Measurements from ENCODE around the gene MYRF.

MYRF gene

GRCh38 chr11:61763930-61764605 lies 11.6 kb downstream of the MYRF start:
- no peaks in the 10 kb centered on the region for H3K4me1 ChIP-seq (ENCODE audit: control insufficient read depth in 1 of 2, insufficient read depth in 2 of 2, low read length in 2 of 2)
- no peaks in the 10 kb centered on the region for H3K27me3 ChIP-seq (ENCODE audit: low read depth, low read length)
- no peak overlapping the region for H3K27ac ChIP-seq (ENCODE audit: low read length)
- no peak overlapping the region for H3K4me3 ChIP-seq (ENCODE audit: low read depth in 1 of 2, low read length in 2 of 2)
- H3K36me3 ChIP-seq (ENCODE audit: control insufficient read depth in 1 of 2, insufficient read depth in 2 of 2, low read length in 2 of 2): no peaks in the 10 kb centered on the region
- H3K9me3 ChIP-seq (ENCODE audit: control insufficient read depth in 1 of 2, low read length in 2 of 2): no peaks in the 10 kb centered on the region

- H3K4me1 ChIP-seq (ENCODE audit: control insufficient read depth in 1 of 2, insufficient read depth in 2 of 2, low read length in 2 of 2): no peaks in the 10 kb centered on the region
- H3K27ac ChIP-seq (ENCODE audit: low read length): no peak overlapping the region
- H3K9me3 ChIP-seq (ENCODE audit: control insufficient read depth in 1 of 2, low read length in 2 of 2): no peaks in the 10 kb centered on the region
- no peaks in the 10 kb centered on the region for H3K36me3 ChIP-seq (ENCODE audit: control insufficient read depth in 1 of 2, insufficient read depth in 2 of 2, low read length in 2 of 2)
- H3K4me3 ChIP-seq (ENCODE audit: low read depth in 1 of 2, low read length in 2 of 2): no peak overlapping the region
- no peaks in the 10 kb centered on the region for H3K27me3 ChIP-seq (ENCODE audit: low read depth, low read length)
These were observed 12.3 kb downstream of the MYRF start for GRCh38 chr11:61764606-61765260.

- H3K27ac ChIP-seq (ENCODE audit: low read length): no peak overlapping the region
- H3K36me3 ChIP-seq (ENCODE audit: control insufficient read depth in 1 of 2, insufficient read depth in 2 of 2, low read length in 2 of 2): no peaks in the 10 kb centered on the region
- no peak overlapping the region for H3K4me3 ChIP-seq (ENCODE audit: low read depth in 1 of 2, low read length in 2 of 2)
These were observed 13.3 kb downstream of the MYRF start for GRCh38 chr11:61765550-61766253.

GRCh38 chr11:61766353-61766841 lies 14.0 kb downstream of the MYRF start:
- H3K36me3 ChIP-seq (ENCODE audit: control insufficient read depth in 1 of 2, insufficient read depth in 2 of 2, low read length in 2 of 2): no peaks in the 10 kb centered on the region
- no peak overlapping the region for H3K27ac ChIP-seq (ENCODE audit: low read length)
- no peaks in the 10 kb centered on the region for H3K27me3 ChIP-seq (ENCODE audit: low read depth, low read length)
- no peak overlapping the region for H3K4me3 ChIP-seq (ENCODE audit: low read depth in 1 of 2, low read length in 2 of 2)
- no peaks in the 10 kb centered on the region for H3K4me1 ChIP-seq (ENCODE audit: control insufficient read depth in 1 of 2, insufficient read depth in 2 of 2, low read length in 2 of 2)
- H3K9me3 ChIP-seq (ENCODE audit: control insufficient read depth in 1 of 2, low read length in 2 of 2): no peaks in the 10 kb centered on the region

More at GRCh38 chr11:61765550-61766253, 13.3 kb downstream of the MYRF start:
- Histone ChIP-seq H3K9me3 (ENCODE audit: control insufficient read depth in 1 of 2, low read length in 2 of 2) (no peaks in the 10 kb centered on the region), H3K4me1 (ENCODE audit: control insufficient read depth in 1 of 2, insufficient read depth in 2 of 2, low read length in 2 of 2) (no peaks in the 10 kb centered on the region), H3K27me3 (ENCODE audit: low read depth, low read length) (no peaks in the 10 kb centered on the region)

GRCh38 chr11:61768376-61769076 lies 16.1 kb downstream of the MYRF start:
- H3K27me3 ChIP-seq (ENCODE audit: low read depth, low read length): no peaks in the 10 kb centered on the region
- no peaks in the 10 kb centered on the region for H3K36me3 ChIP-seq (ENCODE audit: control insufficient read depth in 1 of 2, insufficient read depth in 2 of 2, low read length in 2 of 2)
- no peak overlapping the region for H3K4me3 ChIP-seq (ENCODE audit: low read depth in 1 of 2, low read length in 2 of 2)
- no peaks in the 10 kb centered on the region for H3K4me1 ChIP-seq (ENCODE audit: control insufficient read depth in 1 of 2, insufficient read depth in 2 of 2, low read length in 2 of 2)
- no peak overlapping the region for H3K27ac ChIP-seq (ENCODE audit: low read length)
- H3K9me3 ChIP-seq (ENCODE audit: control insufficient read depth in 1 of 2, low read length in 2 of 2): no peaks in the 10 kb centered on the region

GRCh38 chr11:61769169-61769920 lies 16.9 kb downstream of the MYRF start:
- no peaks in the 10 kb centered on the region for H3K4me1 ChIP-seq (ENCODE audit: control insufficient read depth in 1 of 2, insufficient read depth in 2 of 2, low read length in 2 of 2)
- no peaks in the 10 kb centered on the region for H3K9me3 ChIP-seq (ENCODE audit: control insufficient read depth in 1 of 2, low read length in 2 of 2)
- H3K36me3 ChIP-seq (ENCODE audit: control insufficient read depth in 1 of 2, insufficient read depth in 2 of 2, low read length in 2 of 2): no peaks in the 10 kb centered on the region
- no peaks in the 10 kb centered on the region for H3K27me3 ChIP-seq (ENCODE audit: low read depth, low read length)
- H3K27ac ChIP-seq (ENCODE audit: low read length): no peak overlapping the region
- no peak overlapping the region for H3K4me3 ChIP-seq (ENCODE audit: low read depth in 1 of 2, low read length in 2 of 2)

- H3K4me1 ChIP-seq (ENCODE audit: control insufficient read depth in 1 of 2, insufficient read depth in 2 of 2, low read length in 2 of 2): no peaks in the 10 kb centered on the region
- H3K4me3 ChIP-seq (ENCODE audit: low read depth in 1 of 2, low read length in 2 of 2): no peak overlapping the region
- H3K9me3 ChIP-seq (ENCODE audit: control insufficient read depth in 1 of 2, low read length in 2 of 2): no peaks in the 10 kb centered on the region
- no peaks in the 10 kb centered on the region for H3K36me3 ChIP-seq (ENCODE audit: control insufficient read depth in 1 of 2, insufficient read depth in 2 of 2, low read length in 2 of 2)
- no peaks in the 10 kb centered on the region for H3K27me3 ChIP-seq (ENCODE audit: low read depth, low read length)
- no peak overlapping the region for H3K27ac ChIP-seq (ENCODE audit: low read length)
These were observed 17.7 kb downstream of the MYRF start for GRCh38 chr11:61769946-61770683.

- H3K27me3 ChIP-seq (ENCODE audit: low read depth, low read length): no peaks in the 10 kb centered on the region
- H3K4me1 ChIP-seq (ENCODE audit: control insufficient read depth in 1 of 2, insufficient read depth in 2 of 2, low read length in 2 of 2): no peaks in the 10 kb centered on the region
- no peak overlapping the region for H3K27ac ChIP-seq (ENCODE audit: low read length)
- H3K9me3 ChIP-seq (ENCODE audit: control insufficient read depth in 1 of 2, low read length in 2 of 2): no peaks in the 10 kb centered on the region
- no peaks in the 10 kb centered on the region for H3K36me3 ChIP-seq (ENCODE audit: control insufficient read depth in 1 of 2, insufficient read depth in 2 of 2, low read length in 2 of 2)
- no peak overlapping the region for H3K4me3 ChIP-seq (ENCODE audit: low read depth in 1 of 2, low read length in 2 of 2)
These were observed 18.9 kb downstream of the MYRF start for GRCh38 chr11:61771195-61771894.

- no peaks in the 10 kb centered on the region for H3K27me3 ChIP-seq (ENCODE audit: low read depth, low read length)
- peaks cover 0 to 3% of the 10 kb centered on the region in 2 donors for H3K4me1 ChIP-seq (ENCODE audit: control insufficient read depth in 1 of 2, insufficient read depth in 2 of 2, low read length in 2 of 2)
- no peaks in the 10 kb centered on the region for H3K9me3 ChIP-seq (ENCODE audit: control insufficient read depth in 1 of 2, low read length in 2 of 2)
- H3K36me3 ChIP-seq (ENCODE audit: control insufficient read depth in 1 of 2, insufficient read depth in 2 of 2, low read length in 2 of 2): no peaks in the 10 kb centered on the region
- H3K27ac ChIP-seq (ENCODE audit: low read length): no peak overlapping the region
- no peak overlapping the region for H3K4me3 ChIP-seq (ENCODE audit: low read depth in 1 of 2, low read length in 2 of 2)
These were observed 19.6 kb downstream of the MYRF start for GRCh38 chr11:61771985-61772455.

GRCh38 chr11:61773356-61773755 lies 20.9 kb downstream of the MYRF start:
- no peaks in the 10 kb centered on the region for H3K36me3 ChIP-seq (ENCODE audit: control insufficient read depth in 1 of 2, insufficient read depth in 2 of 2, low read length in 2 of 2)
- H3K9me3 ChIP-seq (ENCODE audit: control insufficient read depth in 1 of 2, low read length in 2 of 2): no peaks in the 10 kb centered on the region
- H3K4me1 ChIP-seq (ENCODE audit: control insufficient read depth in 1 of 2, insufficient read depth in 2 of 2, low read length in 2 of 2): peaks cover 0 to 12% of the 10 kb centered on the region in 2 donors
- H3K27me3 ChIP-seq (ENCODE audit: low read depth, low read length): no peaks in the 10 kb centered on the region
- H3K27ac ChIP-seq (ENCODE audit: low read length): no peak overlapping the region
- no peak overlapping the region for H3K4me3 ChIP-seq (ENCODE audit: low read depth in 1 of 2, low read length in 2 of 2)
